GM21576 (cell line): ENCODE measurements around the gene LRRC56.
"Not testable (repeated sequence)": the region's sequence is repeated elsewhere in the genome, so short reads cannot be mapped to it uniquely, and the experiment has no call there.

Experiments
- ATAC-seq: cut with Tn5 transposase; IDR thresholded peaks from one replicate; pipeline ENCODE4 v1.9.1; 2021; ENCODE audit warnings: mild to moderate bottlenecking, moderate library complexity; ENCODE audit not compliant: unreplicated experiment

Gene LRRC56

GRCh38 chr11:501001-501682, 36.2 kb upstream of the LRRC56 start:
- ATAC-seq, result no peak

- ATAC-seq, result no peak
Observed at GRCh38 chr11:501683-502287, 35.5 kb upstream of the LRRC56 start.

DNA sequence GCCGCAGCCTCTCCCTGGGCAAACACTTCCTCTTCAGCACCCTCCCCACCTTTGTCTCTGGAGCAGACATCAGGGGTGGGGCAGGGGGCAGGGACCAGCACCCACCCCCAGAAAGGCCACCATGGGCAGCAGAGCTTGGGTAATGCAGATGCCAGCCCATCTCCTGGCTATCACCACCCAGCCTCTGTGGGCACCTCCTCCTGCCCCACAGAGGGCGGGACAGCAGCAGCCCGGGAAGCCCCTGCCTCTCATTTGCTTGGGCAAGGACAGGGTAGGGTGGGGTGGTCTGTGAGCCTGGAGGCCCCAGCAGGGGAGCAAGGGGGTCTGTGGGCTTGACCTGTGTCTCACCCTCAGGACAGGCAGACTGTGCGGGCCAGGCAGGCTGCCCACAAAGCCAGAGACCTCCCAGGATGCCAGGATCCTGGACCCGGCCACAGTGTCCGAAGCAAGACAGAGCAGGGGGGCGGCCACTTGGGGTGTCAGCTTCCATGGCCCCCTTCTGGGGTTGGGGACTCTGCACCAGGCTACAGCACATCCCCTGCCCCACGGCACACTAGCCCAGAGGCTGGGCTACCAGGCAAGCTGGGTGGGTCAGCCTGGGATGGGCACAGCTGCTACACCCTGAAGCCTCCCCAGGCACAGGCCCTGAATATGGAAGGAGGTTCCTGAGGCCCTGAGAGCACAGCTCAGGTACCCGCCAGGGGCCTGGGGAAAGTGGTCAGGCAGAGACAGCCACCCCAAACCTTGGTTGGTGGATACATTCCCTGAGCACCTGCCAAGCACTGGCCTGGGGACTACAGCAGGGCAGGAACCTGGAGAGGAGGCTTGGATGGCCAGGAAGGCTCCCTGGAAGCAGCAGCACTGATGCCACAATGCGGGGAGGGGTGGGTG, 34.8 kb upstream of the LRRC56 start:
- no peak for ATAC-seq

GRCh38 chr11:503179-503981, 33.9 kb upstream of the LRRC56 start:
- no peak for ATAC-seq

GRCh38 chr11:504053-504993, 33.0 kb upstream of the LRRC56 start:
- ATAC-seq, result no peak

DNA sequence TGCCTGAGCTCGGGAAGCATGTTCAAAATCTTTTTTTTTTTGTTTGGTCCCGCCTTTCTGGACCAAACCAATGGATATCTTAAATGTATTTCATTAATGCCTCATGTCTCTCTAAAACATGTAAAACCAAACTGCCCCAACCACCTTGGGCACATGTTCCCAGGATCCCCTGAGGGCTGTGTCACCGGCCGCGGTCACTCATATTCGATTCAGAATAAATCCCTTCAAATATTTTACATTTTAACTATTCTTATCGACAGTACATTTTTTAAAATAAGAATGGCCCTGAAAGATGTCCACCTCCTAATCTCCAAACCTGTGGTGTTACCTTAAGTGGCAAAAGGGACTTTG, 32.4 kb upstream of the LRRC56 start:
- ATAC-seq, result no peak

GRCh38 chr11:506238-506994, 30.9 kb upstream of the LRRC56 start:
- peak; percentile 47 for ATAC-seq

- ATAC-seq, result peak; percentile 42
Observed at GRCh38 chr11:506995-507726, 30.2 kb upstream of the LRRC56 start, which contains the start of gene RNH1. TSS of gene RNH1 (minus strand) at chr11:507242. CDS start at chr11:502162, 5,080 bp downstream.

DNA sequence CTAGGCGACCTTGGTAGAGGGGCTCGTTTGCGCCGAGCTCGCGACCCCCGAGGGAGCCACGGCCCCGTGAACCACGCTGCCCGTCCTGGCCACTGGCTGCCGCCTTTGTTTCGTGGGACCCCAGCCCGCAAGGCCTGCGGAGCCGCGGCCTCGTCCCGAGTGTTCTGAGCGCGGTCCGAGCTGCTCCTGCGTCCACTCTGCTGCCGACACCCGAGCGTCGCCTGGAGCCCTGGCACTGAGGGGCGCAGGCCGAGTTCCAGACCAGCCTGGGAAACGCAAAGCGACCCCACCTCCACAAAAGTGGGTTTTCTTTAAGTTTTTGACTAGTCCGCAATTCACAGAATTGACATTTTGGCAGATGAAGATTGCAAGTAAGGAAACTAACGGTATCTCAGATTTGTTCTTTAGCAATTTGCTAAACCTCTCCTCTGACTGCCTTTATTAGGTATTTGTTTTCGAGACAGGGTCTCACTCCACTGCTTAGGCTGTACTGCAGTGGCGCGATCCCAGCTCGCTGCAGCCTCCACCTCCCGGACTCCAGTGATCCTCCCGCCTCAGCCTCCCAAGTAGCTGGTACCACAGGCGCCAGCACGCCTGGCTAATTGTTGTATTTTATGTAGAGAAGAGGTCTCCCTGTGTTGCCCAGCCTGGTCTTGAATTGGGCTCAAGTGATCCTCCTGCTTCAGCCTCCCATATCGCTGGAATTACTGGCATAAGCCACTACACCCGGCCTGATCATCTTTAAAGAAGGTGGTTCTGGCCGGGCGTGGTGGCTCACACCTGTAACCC, 29.4 kb upstream of the LRRC56 start:
- no peak for ATAC-seq

GRCh38 chr11:508956-509355, 28.4 kb upstream of the LRRC56 start:
- ATAC-seq, result no peak

- no peak for ATAC-seq
Observed at GRCh38 chr11:512761-513595, 24.3 kb upstream of the LRRC56 start.

GRCh38 chr11:514606-515005, 22.7 kb upstream of the LRRC56 start:
- ATAC-seq, result no peak

GRCh38 chr11:515131-515530, 22.2 kb upstream of the LRRC56 start:
- no peak for ATAC-seq

- ATAC-seq, result no peak
Observed at GRCh38 chr11:516400-516799, 20.9 kb upstream of the LRRC56 start.

GRCh38 chr11:516918-517685, 20.2 kb upstream of the LRRC56 start:
- ATAC-seq, result not testable (repeated sequence)
